HG02678 (cell line): ENCODE measurements around the gene LRRFIP2.
"Not testable (repeated sequence)": the region's sequence is repeated elsewhere in the genome, so short reads cannot be mapped to it uniquely, and the experiment has no call there.

ENCODE experiments used
- ATAC-seq: cut with Tn5 transposase; IDR thresholded peaks from one replicate; pipeline ENCODE4 v1.9.1; 2021; ENCODE audit warnings: mild to moderate bottlenecking, moderate library complexity; ENCODE audit not compliant: unreplicated experiment

Gene LRRFIP2

DNA sequence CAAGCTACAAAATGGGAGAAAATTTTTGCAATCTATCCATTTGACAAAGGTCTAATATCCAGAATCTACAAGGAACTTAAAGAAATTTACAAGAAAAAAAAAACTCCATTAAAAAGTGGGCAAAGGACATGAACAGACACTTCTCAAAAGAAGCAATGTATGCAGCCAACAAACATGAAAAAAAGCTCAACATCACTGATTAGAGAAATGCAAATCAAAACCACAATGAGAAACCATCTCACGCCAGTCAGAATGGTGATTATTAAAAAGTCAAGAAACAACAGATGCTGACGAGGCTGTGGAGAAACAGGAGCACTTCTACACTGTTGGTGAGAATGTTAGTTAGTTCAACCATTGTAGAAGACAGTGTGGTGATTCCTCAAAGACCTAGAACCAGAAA lies 27.5 kb downstream of the LRRFIP2 start:
- ATAC-seq, result not testable (repeated sequence)

DNA sequence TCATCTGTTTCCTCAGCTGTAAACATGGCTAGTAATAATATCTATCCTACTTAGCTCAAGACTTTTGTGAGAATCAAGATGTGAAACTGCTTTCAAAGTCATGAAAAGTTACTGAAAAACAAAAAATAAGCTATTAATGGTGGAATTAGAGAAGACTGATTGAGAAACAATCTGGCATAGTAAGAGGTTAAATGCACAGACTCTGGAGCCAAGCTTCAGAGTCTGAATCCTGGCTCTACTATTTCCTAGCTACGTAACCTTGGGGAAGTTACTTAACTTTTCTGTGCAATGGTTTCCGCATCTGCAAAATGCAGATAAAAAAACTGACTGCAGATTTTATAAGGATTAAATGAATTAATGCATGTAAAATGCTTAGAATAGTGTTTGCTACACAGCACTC lies 28.8 kb downstream of the LRRFIP2 start:
- no peak for ATAC-seq

DNA sequence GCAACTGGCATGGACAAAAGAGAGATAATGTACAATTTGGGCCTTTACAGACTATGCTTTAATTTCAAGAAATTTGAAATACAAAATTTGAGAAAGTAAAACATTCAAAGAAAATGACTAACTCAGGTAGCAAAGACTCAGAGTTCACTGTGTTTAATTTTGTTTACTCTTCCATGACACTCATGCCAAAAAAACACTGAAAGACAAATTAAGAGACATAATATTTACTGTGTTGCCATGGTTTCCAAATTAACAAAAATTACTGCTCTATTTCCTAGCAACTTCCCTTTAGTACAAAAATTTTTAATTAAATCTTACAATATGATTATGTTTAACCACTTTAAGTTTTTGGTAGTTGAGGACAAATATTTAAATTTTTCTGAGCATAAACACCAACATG lies 29.6 kb downstream of the LRRFIP2 start:
- ATAC-seq, result no peak

DNA sequence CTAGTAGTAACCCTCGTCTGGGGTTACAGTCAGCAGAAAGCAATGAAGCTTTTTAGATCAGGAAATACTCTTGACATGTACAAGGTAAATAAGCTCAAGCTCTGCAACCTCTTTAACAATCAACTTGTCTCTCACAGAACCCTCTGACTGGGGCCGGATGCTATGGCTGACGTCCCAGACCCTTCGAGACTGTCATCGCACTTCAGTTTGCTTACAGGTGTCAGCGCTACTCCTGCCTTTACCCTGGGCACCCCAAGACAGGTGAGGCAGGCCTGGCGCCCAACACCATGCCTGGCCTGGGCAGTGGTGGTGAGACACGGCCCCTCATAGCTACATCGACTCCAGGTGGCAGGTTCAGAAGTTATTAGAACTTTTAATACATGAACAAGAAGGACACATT lies 30.6 kb downstream of the LRRFIP2 start:
- ATAC-seq, result no peak

DNA sequence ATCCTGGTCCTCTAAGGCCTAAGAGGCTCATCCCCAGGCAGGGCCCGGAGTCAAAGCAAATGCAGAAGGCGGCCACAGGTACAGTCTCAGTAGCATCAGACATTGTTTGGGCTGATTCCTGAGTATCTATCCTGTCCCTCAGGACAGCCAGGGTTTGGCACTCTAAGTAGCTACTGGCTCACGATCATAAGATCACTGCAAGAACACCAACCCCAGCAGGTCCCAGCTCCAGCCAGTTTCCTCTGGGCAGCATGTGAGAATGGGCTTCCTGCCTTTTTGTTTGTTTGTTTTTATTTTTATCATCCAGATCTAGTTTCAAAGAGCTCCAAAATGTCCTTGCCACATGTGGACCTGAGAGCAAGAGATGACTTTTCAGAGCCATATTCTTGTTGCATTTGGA lies 32.7 kb downstream of the LRRFIP2 start:
- no peak for ATAC-seq

DNA sequence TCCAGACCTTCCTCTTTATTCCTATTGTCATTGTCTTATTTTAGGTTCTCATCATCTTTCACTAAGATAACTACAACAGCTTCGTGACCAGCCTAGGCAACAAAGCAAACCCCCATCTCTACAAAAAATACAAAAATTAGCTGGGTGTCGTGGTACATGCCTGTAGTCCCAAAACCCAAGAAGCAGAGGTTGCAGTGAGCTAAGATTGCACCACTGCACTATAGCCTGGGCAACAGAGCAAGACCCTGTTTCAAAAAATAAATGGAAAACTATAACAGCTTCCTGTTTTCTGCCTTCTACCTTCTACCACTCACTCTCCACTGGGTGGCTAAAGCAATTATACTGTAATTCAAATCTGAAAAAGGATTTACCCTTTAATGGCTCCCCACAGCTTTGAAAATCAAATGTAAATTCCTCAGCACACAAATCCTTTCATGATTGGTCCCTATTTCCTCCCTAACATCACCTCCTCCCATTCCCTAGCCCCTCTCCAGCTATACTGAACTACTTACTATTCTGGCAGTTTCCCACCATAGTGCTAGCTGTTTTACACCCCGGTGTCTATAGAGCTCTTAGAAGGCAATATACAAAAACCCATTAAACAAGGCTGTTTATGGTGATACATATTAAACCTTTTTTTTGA lies 33.4 kb downstream of the LRRFIP2 start:
- ATAC-seq, result no peak

DNA sequence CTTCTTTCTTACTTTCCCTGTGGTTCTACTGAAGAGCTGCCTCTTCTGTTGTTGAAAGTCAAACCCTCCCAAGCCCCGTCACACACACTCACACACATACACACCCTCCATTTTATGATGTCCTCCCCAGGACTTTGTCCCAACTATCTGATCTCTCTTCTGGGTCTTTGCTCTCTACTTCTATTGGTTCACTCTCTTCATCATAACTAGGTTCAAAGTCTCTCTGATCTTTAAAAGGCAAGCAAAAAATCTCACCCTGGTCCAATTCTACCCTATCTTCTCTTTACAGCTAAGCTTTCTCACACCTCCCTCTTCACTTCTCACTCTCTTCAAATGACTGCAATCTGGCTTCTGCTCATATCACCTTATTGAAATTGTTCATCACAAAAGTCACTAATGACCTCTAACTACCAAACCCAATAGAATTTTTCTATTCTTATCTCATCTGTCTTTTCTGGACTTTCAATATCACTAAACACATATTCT lies 34.8 kb downstream of the LRRFIP2 start:
- ATAC-seq, result no peak

DNA sequence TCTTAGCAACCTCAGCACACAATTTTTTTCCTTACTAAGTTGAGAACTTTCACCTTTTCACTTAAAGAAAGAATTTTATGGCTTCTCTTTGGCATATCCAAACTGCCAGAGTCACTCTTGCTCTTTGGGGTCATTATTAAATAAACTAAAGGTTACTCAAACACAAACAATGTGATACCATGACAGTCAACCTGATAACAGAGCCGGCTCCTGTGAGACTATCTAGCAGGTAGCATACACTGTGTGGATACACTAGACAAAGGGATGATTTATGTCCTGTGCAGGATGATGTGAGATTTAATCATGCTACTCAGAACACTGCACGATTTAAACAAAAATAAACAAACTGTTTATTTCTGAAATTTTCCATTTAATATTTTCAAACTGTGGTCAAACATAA lies 35.6 kb downstream of the LRRFIP2 start:
- no peak for ATAC-seq

DNA sequence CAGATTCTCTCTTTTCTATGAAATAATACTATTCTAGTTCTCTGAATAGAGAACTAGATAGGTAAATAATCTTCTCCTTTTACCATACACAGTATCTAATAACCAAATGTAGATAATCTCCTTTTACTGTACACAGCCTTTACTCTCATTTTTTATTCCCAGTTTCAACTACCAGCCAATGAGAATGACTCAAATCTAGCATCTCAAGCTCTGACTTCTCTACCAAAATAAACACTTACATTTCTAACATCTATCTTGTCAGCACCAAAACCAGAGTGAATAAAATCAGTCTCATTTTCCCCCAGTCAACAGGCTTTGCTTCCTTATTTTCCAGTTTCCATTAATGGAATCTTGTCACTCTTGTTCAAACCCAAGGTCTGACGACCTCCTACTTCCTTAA lies 36.9 kb downstream of the LRRFIP2 start:
- ATAC-seq, result no peak

DNA sequence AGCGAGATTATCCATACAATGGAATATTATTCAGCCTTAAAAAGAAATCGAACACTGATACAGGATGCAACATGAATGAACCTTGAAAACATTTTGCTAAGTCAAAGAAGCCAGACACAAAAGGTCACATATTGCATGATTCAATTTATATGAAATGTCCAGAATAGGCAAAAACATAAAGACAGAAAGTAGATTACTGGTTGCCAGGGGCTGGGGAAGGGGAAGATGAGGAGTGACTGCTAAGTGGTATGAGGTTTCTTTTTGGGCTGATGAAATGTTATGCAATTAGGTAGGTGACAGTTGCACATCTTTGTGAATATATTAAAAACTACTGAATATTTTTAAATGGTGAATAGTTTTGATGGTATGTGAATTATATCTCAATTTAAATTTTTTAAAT lies 38.3 kb downstream of the LRRFIP2 start:
- no peak for ATAC-seq

DNA sequence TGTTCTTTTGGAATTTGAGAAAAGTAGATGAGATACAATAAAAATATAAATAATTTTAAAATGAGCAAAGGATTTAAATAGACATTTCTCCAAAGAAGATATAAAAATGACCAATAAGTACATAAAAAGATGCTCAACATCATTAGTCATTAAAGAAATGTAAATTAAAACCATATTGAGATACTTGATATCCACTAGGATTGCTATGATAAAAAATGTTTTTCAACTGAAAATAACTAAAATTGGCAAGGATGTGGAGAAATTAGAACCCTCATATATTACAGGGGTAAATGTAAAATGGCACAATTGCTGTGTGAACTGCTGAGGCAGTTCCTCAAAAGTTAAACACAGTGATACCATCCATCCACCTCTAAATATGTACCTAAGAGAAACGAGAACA lies 38.8 kb downstream of the LRRFIP2 start:
- ATAC-seq, result no peak

DNA sequence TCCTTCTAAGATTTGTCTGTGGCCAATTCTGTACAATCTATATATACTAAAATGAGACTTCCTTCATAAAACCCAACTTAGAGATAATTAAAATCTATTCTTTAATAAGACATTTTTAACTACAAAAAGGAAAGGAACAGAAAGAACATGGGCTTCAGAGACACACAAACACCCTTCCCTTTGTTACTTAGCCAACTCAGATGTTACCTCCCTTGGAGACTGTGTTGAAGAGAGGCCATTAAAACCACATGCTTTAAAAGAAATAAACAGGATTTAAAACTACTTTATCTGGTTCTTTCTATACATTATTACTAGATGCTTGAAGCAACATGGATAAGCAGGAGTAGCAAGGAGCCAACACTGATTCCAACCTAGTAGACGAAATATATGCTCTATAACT lies 42.0 kb downstream of the LRRFIP2 start:
- ATAC-seq, result no peak

DNA sequence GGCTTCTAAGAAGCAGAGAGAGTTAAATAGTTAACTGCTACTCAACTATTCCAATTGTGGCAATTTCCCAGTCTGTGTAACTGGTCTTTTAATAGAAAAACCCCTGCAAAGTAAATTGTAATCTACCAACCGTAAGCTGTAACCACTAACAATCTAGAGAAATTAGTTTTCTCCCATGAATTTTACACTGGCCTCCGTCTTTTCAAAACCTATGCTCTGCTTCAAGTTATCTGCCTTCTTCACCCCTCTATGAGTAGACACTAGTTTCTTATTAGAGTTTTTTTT lies 42.6 kb downstream of the LRRFIP2 start:
- no peak for ATAC-seq

DNA sequence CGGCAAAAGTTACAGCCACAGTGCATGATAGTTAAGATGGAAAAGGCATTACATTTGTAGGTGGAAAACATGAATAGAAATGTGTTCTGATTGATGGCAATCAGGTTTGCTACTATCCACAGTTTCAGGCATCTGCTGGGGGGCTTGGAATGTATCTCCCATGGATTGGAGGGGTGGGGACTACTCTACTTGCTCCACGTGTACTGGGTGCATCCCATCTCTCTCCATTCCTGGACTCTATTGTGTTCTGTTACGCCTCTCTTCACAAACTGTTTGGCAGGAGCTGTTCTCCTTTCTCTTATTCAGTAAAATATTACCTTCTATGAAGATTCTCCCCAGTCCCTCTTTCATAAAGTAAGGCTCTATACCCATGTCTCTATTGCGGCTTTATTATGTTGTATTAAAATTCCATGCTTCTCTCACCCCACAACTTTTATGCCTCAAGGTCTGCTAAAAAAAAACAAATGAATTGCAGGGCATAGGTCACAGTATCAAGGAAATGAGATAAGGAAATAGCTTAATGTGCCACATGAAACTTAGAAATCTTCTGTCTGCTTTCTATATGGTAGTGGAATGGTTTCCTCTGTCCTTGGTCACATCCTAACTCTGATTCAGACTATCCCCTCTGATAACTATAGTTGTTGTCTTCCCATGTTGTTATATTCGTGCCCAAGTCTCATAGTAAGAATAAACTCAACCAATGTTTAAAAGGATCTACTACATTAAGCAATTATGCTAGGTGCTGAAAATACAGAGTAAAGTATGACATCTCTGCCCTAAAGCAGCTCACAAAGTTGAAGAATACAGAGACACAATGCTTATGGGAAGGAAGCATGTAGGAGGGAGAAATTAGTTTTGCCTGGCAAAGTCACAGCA lies 43.2 kb downstream of the LRRFIP2 start:
- ATAC-seq, result no peak

DNA sequence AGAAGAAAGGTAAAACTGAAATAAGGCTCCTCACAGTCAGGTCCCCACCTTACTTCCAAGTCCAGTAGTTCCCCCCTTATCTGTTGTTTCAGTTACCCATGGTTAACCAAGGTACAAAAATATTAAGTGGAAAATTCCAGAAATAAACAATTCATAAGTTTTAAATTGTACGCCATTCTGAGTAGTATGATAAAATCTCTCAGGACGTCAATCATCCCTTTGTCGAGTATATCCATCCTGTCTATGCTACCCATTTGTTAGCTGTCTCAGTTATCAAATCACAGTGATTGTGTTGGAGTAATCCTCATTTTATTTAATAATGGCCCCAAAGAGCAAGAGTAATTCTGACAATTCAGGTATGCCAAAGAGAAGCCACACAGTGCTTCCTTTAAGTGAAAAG lies 43.9 kb downstream of the LRRFIP2 start:
- ATAC-seq, result no peak

DNA sequence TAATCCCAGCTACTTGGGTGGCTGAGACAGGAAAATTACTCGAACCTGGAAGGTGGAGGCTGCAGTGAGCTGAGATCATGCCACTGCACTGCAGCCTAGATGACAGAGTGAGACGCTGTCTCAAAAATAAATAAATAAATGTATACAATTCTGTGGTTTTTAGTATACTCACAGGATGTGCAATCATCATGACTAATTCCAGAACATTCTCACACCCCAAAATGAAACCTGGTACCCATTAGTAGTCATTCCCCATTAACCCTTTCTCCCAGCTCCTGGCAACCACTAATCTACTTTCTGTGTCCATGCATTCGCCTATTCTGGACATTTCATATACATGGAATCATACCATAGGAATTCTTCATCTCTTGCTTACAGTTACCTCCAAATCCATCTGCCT lies 44.5 kb downstream of the LRRFIP2 start:
- ATAC-seq, result no peak

DNA sequence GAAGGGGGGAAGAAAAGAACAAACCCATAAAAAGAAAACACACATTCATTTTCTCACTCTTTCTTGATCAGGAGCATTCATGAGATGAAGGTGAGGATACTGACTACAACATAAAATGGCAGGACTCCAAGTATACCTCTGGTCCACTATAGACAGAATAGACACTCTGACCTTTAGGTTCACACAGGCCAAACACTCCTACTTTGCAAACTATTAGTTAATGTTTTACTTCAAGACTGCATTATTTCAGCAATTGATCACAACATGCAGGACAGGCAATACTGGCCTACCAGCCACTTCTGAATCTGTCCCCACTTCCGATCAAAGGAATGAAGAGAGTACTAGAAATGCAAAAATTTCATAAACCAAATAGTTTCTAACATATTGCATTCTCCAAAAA lies 47.0 kb downstream of the LRRFIP2 start:
- no peak for ATAC-seq

DNA sequence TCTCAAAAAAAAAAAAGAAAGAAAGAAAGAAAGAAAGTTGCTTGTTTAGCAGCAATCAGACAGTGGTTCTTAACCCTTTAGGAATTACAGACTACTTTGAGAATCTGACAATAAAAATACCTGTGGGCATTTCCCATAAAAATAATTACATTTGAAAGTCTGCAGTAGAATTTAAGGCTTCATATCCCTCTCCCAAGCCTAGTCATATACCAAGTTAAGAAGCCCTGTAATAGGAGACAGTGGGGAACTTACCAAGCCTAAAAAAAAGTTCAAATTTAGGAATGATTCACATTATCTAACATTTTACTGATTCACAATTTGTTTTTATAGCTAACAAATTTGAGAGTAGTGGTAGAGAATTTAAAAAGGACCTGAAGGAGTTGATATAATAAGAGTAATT lies 47.5 kb downstream of the LRRFIP2 start:
- ATAC-seq, result no peak

DNA sequence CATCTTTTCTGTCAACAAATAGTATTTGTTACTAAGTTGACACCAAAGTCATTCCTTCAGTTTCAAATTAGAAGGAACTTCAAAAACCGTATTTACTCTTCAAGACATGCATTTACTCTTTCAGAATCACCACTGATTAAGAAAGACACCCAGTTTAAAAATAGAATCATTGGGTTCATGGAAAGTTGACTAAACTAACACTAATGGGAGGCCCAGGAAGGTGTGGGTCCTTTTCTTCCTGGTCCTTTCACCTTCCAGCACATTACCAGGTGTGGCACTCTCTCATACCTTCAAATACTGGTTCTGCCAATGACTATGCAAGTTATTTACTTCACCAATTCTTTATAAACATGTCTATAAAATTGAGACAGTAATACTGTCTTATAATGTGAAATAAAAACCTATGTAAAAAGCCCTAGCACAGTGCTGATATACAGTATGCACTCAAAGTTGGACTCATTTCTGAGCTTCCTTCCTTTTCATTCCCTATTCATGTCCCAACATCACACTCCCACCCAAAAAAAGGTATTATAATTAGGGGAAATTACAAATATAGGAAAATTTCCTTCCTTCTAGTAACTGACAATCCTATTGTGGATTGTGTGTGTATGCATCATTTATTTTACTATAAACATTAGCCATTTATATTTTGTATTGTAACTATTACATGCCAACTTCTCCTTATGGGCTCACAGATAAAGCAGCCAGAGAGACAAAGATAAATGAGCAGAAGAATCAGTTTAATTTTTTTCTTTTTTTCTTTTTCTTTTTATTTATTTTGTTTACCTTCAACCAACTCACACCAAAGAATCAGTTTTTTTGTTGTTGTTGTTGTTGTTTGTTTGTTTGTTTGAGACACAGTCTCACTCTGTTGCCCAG lies 48.9 kb downstream of the LRRFIP2 start:
- ATAC-seq, result no peak

DNA sequence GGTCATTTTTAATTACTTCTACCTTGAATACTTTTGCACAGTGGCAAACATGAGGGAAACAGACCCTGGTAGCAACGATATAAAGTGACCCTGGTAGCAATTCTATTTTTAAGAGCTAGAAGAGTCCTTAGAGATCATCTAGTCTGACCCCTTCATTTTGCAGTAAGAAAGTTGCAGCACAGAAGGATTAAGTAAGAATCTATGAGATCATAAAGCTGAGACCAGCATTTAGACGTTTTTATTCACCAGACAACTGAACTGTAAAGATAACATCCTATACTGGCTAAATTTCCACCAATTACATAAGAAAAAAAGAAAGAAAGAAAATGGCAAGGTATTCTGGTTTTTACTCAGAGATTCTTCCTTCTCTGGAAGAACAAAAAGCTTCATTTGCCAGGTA lies 49.9 kb downstream of the LRRFIP2 start:
- ATAC-seq, result no peak

DNA sequence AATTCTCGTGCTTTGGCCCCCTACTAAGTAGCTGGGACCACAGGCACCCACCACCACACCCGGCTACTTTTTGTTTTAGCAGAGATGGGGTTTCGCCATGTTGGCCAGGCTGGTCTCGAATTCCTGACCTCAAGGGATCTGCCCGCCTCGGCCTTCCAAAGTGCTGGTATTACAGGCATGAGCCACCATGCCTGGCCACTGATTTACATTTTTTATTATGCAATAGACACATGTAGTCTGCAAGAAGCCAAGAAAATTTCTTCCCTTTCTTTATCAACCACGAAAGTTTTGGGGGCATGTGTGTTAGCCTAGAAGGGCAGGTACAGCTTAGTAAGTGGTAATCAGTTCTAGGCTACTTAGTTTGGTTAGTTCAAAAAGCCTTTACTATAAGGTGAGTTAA lies 51.1 kb downstream of the LRRFIP2 start:
- no peak for ATAC-seq

DNA sequence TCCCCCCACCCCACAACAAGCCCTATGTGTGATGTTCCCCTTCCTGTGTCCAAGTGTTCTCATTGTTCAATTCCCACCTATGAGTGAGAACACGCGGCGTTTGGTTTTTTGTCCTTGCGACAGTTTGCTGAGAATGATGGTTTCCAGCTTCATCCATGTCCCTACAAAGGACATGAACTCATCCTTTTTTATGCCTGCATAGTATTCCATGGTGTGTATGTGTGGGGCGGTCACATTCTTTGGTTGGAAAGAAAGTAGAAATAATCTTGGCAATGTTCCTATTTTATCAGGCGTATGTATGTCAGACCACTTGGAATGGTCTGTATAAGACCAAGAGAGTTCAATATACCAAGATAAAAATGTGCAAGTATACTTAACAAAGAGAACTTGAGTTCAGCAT lies 52.3 kb downstream of the LRRFIP2 start:
- not testable (repeated sequence) for ATAC-seq
